ENCODE measurements around the gene CRB2.

Gene CRB2

GRCh38 chr9:123329329-123329955, 26.6 kb upstream of the CRB2 start:
- DNase-seq (ENCODE audit: low spot score): no peak

- DNase-seq (ENCODE audit: low spot score): no peak
Observed at GRCh38 chr9:123331346-123332060, 24.5 kb upstream of the CRB2 start.

DNA sequence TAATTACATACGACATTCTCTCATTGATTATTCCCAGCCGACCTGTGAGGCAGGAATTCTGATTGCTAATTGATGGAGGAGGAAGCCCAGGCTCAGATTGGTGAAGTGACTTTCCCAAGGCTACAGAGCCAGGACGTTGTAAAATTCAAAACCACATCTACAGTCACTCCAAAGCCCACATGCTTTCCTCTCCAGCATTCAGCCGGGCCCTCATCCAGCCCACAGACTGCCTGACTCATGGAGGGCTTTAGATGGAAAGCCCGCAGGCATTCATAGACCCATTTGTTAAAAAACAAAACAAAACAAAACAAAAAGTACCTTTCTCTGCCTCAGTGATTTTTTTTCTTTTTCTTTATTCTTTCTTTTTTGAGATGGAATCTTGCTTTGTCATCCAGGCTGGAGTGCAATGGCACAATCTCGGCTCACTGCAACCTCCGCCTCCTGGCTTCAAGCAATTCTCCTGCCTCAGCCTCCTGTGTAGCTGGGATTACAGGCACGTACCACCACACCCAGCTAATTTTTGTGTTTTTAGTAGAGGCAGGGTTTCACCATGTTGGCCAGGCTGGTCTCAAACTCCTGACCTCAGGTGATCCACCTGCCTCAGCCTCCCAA, 22.8 kb upstream of the CRB2 start:
- DNase-seq (ENCODE audit: low spot score): peak; percentile 87

DNA sequence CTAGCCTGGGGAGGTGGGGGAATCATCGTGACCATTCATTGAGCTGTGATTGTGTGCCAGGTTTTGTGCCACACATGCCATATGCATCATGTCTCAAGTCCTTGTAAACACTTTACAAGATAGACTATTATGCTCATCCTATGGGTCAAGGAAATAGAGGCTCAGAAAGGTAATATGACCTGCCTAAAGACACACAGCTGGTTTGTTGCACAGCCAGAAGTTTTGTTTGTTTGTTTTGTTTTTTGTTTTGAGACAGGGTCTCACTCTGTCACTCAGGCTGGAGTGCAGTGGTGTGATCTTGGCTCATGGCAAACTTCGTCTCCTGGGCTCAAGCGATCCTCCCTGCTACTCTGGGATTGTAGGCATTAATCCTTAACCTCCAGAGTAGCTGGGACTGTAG, 21.4 kb upstream of the CRB2 start:
- DNase-seq (ENCODE audit: low spot score): no peak

DNA sequence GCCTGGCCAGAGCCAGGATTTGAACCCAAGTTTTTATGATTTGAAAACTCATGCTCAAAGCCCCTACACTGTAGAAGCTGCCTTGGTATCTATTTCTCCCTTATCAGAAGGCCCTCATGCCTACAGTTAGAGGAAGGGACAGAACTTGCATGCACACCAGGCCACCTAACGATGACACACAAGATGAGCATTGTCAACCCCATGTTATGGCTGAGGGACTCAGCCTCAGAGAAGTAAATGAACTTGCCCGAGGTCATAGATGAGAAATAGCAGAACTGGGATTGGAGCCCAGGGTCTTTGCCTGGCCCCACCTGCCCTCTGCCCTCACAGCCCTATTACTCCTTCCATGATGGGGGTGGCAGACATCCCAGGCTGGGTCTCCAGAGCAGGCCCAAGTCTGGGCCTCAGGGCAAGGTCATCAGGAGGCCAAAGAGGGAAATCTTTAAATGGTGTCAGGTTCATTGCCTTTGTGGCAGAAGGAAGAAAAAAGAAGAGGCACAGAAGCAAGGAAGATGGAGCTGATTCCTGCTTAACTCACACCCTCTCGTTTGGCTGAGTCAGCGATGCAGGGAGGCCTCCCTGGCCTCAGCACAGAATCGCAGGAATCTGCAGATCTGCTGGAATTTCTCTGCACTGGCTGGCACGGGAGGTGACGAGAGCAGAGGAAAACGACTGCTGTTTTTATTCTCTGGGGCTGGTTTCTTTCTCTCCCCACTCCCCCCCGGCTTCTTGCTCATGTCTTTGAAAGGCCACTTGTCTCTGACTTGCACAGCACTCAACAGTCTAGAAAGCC, 20.6 kb upstream of the CRB2 start:
- DNase-seq (ENCODE audit: low spot score): peak; percentile 84

GRCh38 chr9:123335986-123336329, 20.0 kb upstream of the CRB2 start:
- DNase-seq (ENCODE audit: low spot score): no peak

- DNase-seq (ENCODE audit: low spot score): no peak
Observed at GRCh38 chr9:123336449-123336848, 19.5 kb upstream of the CRB2 start.

DNA sequence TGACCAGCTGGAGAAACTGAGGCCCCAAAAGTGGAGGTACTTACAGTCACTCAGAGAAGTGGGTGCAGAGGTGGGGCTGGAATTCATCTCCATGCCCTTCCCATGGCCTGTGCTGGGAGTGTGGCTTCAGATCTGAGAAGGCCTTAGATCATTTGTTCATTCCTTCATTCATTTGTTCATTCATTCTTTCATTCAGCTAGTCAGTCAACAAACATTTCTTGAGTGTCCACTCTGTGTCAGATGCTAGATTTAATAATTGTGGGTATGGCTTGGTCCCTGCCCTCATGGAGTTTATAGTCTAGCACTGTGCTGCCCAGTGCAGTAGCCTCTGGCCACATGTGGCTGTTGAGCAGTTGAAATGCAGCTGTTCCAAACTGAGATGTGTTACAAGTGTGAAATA, 19.0 kb upstream of the CRB2 start:
- no peak for DNase-seq (ENCODE audit: low spot score)

DNA sequence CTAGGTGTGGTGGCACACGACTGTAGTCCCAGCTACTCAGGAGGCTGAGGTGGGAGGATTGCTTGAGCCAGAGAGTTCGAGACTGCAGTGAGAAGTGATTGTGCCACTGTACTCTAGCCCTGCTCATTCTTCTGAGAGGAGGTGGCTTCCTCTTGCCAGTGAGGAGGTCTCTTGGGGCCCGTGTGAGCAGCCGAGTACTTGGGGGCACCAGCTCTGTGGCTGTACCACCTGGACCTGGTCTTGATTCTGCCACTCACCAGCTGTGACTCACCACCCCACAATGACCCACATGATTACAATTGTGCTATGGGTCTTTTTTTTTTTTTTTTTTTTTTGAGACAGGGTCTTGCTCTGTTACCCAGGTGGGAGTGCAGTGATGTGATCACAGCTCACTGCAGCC, 18.0 kb upstream of the CRB2 start:
- DNase-seq (ENCODE audit: low spot score): no peak

GRCh38 chr9:123338710-123339665, 17.0 kb upstream of the CRB2 start:
- no peak for DNase-seq (ENCODE audit: low spot score)

- DNase-seq (ENCODE audit: low spot score): no peak
Observed at GRCh38 chr9:123339666-123340510, 16.1 kb upstream of the CRB2 start.

DNA sequence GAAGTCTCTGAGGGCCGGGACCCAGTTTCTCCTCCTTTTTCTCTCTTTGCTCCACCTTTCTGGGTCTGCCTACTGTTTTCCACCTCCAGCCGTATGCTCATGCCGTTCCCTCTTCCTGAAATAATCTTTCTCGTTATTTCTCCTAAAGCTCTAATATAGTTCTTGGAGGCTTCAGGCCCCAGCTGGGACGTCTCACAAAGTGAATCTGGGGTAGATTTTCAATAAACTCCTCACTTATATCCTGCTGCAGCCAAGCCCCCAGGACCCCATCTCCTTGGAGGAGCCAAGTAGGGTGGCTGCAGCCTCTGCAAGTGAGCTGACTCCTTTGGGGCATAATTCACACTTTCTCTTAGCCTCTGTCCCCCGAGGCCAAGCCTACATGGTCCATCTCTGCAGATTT, 14.2 kb upstream of the CRB2 start:
- no peak for DNase-seq (ENCODE audit: low spot score)

- DNase-seq (ENCODE audit: low spot score): no peak
Observed at GRCh38 chr9:123342247-123342646, 13.8 kb upstream of the CRB2 start.

DNA sequence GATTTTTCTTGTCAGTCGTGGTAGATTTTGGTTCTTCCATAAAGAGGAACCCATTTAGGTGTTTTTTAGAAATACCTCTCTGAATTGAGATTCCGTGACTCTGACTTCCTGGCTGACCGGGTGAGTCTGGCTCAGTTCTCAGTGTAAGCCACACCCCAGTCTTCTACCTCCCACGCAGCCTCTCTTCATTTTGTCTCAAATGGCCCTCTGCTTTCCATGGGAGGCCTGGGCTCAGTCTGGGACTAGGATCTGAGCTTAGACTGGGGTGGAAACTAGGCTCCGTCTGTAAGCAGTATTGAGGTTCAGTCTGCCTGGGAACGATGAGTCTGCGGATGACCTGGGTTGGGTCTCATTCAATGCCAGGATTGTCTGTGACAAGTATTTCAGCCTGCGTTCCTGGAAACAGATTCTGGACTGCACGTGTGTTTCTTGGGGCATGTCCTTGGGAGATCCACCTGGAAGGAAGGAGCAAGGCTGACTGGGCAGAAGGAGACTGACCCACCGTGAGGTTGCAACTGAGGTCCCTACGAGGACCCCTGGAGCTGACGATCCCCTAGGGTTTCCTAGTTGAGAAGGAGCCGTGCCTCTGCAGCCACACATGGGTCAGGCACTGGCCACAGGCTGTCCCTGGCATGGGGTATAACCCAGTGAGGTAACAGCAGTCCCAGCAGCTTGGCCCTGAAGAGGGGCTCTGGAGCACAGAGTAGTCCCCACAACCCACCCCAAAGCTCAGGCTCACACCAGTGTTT, 12.4 kb upstream of the CRB2 start:
- DNase-seq (ENCODE audit: low spot score): peak; percentile 54

GRCh38 chr9:123344192-123344949, 11.6 kb upstream of the CRB2 start:
- DNase-seq (ENCODE audit: low spot score): no peak

GRCh38 chr9:123345567-123345955, 10.4 kb upstream of the CRB2 start:
- DNase-seq (ENCODE audit: low spot score): no peak

DNA sequence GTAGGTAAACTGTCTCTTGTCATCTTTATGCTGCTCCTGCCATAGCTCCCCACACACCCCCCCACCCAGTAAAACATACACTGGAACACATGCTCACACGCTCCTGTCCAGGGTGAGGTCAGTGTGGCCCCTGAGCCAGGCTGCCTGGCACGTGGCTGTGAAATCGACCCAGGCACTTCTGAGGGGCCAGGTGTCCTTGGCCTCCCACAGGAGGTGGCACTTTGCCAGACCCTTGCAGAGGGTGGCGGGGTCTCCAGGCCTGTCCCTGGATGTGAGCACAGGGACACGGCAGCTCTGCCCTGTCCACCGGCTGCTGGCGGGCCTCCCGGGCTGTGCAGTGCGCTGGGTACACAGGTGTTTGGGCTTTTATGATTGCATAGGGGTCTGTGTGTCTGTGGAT, 10.0 kb upstream of the CRB2 start:
- DNase-seq (ENCODE audit: low spot score): no peak

DNA sequence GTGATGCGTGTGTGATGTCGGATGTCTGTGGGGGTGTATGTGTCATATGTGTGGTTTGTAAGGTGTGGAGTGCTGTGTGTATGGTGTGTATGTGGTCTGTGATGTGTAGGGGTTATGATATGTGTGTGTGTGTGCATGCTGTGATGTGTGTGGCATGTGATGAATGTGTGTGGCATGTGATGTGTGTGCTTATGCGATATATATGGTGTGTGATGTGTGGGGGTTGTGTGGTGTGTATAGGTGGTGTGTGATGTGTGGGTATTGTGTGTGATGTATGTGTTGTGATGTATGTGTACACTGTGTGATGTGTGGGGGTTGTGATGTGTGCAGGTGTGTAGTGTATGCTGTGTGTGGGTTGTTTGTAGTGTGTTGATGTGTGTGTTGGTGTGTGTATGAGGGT, 9.2 kb upstream of the CRB2 start:
- no peak for DNase-seq (ENCODE audit: low spot score)

Measured in GM03348 (cell line).